NCI-H2227 (cell line): ENCODE results near the gene FZD1.
"Not testable (repeated sequence)": the region's sequence is repeated elsewhere in the genome, so short reads cannot be mapped to it uniquely, and the experiment has no call there.

Experiments
- DNase-seq: peaks from one replicate; lab custom pipeline; 2025; ENCODE audit not compliant: unreplicated experiment; lab: John Stamatoyannopoulos, UW

FZD1 gene

GRCh38 chr7:91295576-91295975 lies 31.3 kb downstream of the FZD1 start:
- no peak for DNase-seq

GRCh38 chr7:91297939-91298338 lies 33.7 kb downstream of the FZD1 start:
- no peak for DNase-seq

- DNase-seq: no peak
Measured at GRCh38 chr7:91299952-91300775, 35.9 kb downstream of the FZD1 start.

- DNase-seq: no peak
Measured at GRCh38 chr7:91302794-91303193, 38.6 kb downstream of the FZD1 start.

GRCh38 chr7:91306266-91306665 lies 42.0 kb downstream of the FZD1 start:
- DNase-seq: no peak

- DNase-seq: no peak
Measured at GRCh38 chr7:91307467-91307866, 43.2 kb downstream of the FZD1 start.

GRCh38 chr7:91308191-91308590 lies 44.0 kb downstream of the FZD1 start:
- DNase-seq: not testable (repeated sequence)

GRCh38 chr7:91310830-91311460 lies 46.7 kb downstream of the FZD1 start:
- DNase-seq: no peak

GRCh38 chr7:91311839-91312238 lies 47.6 kb downstream of the FZD1 start:
- DNase-seq: no peak

- DNase-seq: no peak
Measured at GRCh38 chr7:91313113-91313512, 48.9 kb downstream of the FZD1 start.

GRCh38 chr7:91314591-91315323 lies 50.5 kb downstream of the FZD1 start:
- no peak for DNase-seq

- no peak for DNase-seq
Measured at GRCh38 chr7:91316426-91316825, 52.2 kb downstream of the FZD1 start.

GRCh38 chr7:91319351-91319750 lies 55.1 kb downstream of the FZD1 start:
- DNase-seq: no peak

- DNase-seq: no peak
Measured at GRCh38 chr7:91320366-91321078, 56.3 kb downstream of the FZD1 start.
